ENCODE measurements around the gene RBM11. TPM values are rescaled to one million over a fixed set of nuclear protein-coding genes. Genes with fewer than 3 reads are reported as not detected.

The RBM11 gene
- total RNA-seq, 1 donor from 2014 or later: 2.5 TPM

GRCh38 chr21:14223365-14223764, 7.4 kb downstream of the RBM11 start:
- no peak overlapping the region for H3K27ac ChIP-seq
- no peak overlapping the region for H3K4me3 ChIP-seq
- H3K27me3 ChIP-seq: no peaks in the 10 kb centered on the region
- no peak for TF ChIP-seq CTCF (IDR thresholded peaks at IDR 0.05)
- TF ChIP-seq POLR2AphosphoS5 (IDR thresholded peaks at IDR 0.05; ENCODE audit: insufficient read depth in 1 of 2, low read depth in 1 of 2): no peak
- no peak for DNase-seq (ENCODE audit: extremely low spot score in 2 of 2)
- no peaks in the 10 kb centered on the region for H3K9me3 ChIP-seq
- intact Hi-C loops (cut with DNase I): no loop called here
- H3K36me3 ChIP-seq: no peaks in the 10 kb centered on the region
- H3K4me1 ChIP-seq: no peaks in the 10 kb centered on the region

GRCh38 chr21:14229399-14229798, 13.4 kb downstream of the RBM11 start:
- Histone ChIP-seq H3K4me1 (no peaks in the 10 kb centered on the region), H3K9me3 (no peaks in the 10 kb centered on the region), H3K4me3 (no peak overlapping the region), H3K27ac (no peak overlapping the region), H3K27me3 (no peaks in the 10 kb centered on the region), H3K36me3 (no peaks in the 10 kb centered on the region)
- intact Hi-C loops (cut with DNase I): no loop called here
- no peak for TF ChIP-seq POLR2AphosphoS5 (IDR thresholded peaks at IDR 0.05; ENCODE audit: insufficient read depth in 1 of 2, low read depth in 1 of 2)
- no peak for TF ChIP-seq POLR2A (IDR thresholded peaks at IDR 0.05)
- no peak for TF ChIP-seq CTCF (IDR thresholded peaks at IDR 0.05)
- no peak for DNase-seq (ENCODE audit: extremely low spot score in 2 of 2)

GRCh38 chr21:14235101-14235500, 19.1 kb downstream of the RBM11 start:
- no peaks in the 10 kb centered on the region for H3K27me3 ChIP-seq
- H3K9me3 ChIP-seq: no peaks in the 10 kb centered on the region
- H3K4me3 ChIP-seq: no peak overlapping the region
- no peak for DNase-seq (ENCODE audit: extremely low spot score in 2 of 2)
- no peaks in the 10 kb centered on the region for H3K36me3 ChIP-seq
- intact Hi-C loops (cut with DNase I): no loop called here
- TF ChIP-seq POLR2A (IDR thresholded peaks at IDR 0.05): no peak
- TF ChIP-seq CTCF (IDR thresholded peaks at IDR 0.05): no peak
- no peak for TF ChIP-seq POLR2AphosphoS5 (IDR thresholded peaks at IDR 0.05; ENCODE audit: insufficient read depth in 1 of 2, low read depth in 1 of 2)
- H3K27ac ChIP-seq: no peak overlapping the region
- H3K4me1 ChIP-seq: no peaks in the 10 kb centered on the region

- DNase-seq (ENCODE audit: extremely low spot score in 2 of 2): no peak
- Histone ChIP-seq H3K36me3 (no peaks in the 10 kb centered on the region), H3K4me1 (no peaks in the 10 kb centered on the region), H3K27me3 (no peaks in the 10 kb centered on the region), H3K4me3 (no peak overlapping the region), H3K9me3 (no peaks in the 10 kb centered on the region), H3K27ac (no peak overlapping the region)
- no peak for TF ChIP-seq POLR2A (IDR thresholded peaks at IDR 0.05)
- TF ChIP-seq POLR2AphosphoS5 (IDR thresholded peaks at IDR 0.05; ENCODE audit: insufficient read depth in 1 of 2, low read depth in 1 of 2): no peak
- TF ChIP-seq CTCF (IDR thresholded peaks at IDR 0.05): no peak
- intact Hi-C loops (cut with DNase I): no loop called here
Observed at GRCh38 chr21:14236180-14236579, 20.2 kb downstream of the RBM11 start.

GRCh38 chr21:14239281-14239680, 23.3 kb downstream of the RBM11 start:
- Histone ChIP-seq H3K27me3 (no peaks in the 10 kb centered on the region), H3K9me3 (no peaks in the 10 kb centered on the region), H3K36me3 (no peaks in the 10 kb centered on the region), H3K27ac (no peak overlapping the region), H3K4me1 (no peaks in the 10 kb centered on the region), H3K4me3 (no peak overlapping the region)
- no peak for TF ChIP-seq POLR2A (IDR thresholded peaks at IDR 0.05)
- TF ChIP-seq CTCF (IDR thresholded peaks at IDR 0.05): no peak
- no peak for TF ChIP-seq POLR2AphosphoS5 (IDR thresholded peaks at IDR 0.05; ENCODE audit: insufficient read depth in 1 of 2, low read depth in 1 of 2)
- intact Hi-C loops (cut with DNase I): no loop called here
- no peak for DNase-seq (ENCODE audit: extremely low spot score in 2 of 2)
